ENCODE measurements around the gene IL1RAPL2.
"Not testable (repeated sequence)": the region's sequence is repeated elsewhere in the genome, so short reads cannot be mapped to it uniquely, and the experiment has no call there.

The IL1RAPL2 gene

DNA sequence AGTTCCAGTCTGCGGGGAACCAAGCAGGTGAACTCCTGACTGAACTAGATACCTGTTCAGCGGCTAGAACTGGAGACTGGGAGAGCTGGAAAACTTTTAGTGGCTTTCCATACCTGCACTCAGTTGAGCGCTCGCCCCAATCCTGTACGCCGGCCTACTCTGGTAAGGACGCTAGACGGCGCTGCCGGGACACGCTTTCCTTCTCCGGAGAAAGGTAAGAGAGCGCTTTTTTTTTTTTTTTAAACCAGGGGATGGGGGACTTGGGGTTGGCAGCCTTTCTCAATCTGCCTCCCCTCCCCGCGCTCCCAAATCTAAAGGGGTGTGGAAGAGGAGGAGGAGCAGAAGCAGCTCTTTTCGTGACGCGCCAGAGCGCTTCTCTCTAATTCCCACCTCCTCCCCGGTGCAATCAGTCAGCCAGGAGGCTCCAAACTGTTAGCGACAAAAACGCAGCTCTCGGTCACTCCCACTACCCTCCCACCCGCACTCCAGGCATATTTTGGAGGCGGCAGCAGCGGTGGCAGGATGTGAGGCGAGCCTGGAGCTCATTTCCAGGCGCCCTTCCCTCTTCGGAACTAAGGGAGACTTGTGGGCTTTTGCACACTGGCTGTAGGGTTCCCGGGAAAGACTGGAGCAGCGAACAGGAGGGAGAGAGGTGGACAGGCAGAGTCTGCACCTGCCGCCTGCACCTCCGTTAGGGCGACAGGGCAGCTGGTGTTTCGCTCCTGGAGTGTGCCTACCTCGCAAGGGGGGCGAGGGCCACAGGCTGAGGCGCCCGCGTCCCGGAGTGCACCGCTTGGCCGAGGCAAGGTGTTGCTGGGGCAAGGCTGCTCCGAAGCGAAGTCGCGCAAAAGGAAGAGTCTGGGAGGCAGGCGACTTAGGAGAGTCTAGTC lies at the start of gene IL1RAPL2:
IL1RAPL2 (plus strand) TSS at position 409 of the 890 bp plus-strand sequence.
- no peak for DNase-seq (ENCODE audit: low read depth)

DNA sequence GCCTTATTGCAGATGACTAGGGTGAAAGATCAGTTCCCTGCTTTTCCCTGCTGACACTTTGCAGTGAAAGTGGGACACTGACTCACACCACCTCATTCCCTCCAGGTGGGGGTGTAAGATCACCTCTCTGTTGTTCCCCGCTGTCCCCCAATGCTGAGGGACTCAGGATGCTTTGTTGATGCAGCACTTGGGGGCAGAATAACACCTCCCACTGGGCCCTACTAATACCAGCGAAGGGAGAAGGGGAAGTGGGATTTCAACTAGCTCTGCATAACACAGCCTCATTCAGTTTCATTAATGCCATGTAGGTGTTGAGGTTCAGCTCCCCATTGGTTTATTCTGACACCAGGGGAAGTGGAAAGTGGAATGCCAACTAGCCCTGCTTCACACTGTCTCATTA lies 43.6 kb upstream of the IL1RAPL2 start:
- DNase-seq (ENCODE audit: low read depth), result no peak

DNA sequence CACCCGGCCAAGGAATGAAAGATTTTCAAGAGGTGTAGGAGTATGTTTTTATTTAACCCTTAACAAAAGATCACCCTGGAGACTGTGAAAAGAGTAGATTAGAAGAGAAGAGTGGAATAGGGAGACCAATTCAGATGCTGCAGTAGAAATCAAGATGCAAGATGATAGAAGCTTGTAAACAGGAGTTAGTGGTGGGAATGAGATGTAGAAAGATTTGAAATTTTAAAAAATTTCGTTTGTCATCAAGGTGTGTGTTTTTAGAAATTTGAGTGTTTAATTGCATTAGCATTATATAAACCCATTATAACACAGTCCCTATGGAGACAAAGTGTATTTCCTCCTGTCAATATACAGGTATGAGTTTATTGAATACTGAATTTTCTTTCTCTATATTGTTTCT lies 42.1 kb upstream of the IL1RAPL2 start:
- DNase-seq (ENCODE audit: low read depth), result no peak

DNA sequence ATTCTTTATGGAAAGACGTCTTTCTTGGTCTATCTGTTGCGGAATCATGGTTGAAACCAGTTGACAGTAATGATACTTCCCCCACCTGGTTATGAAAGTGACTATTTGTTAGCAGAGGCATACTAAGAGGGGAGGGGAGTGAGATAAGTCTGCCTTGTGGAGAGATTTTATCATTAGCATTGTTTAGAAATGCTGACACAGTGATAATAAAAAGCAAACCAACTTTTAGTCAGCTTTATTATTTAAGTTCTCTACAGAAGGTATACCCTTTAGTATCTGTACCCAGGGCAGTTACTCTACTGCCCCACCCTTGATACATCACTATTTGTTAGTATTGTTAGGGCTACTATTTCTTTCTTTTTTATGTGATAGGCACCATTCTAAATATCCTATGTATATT lies 26.9 kb upstream of the IL1RAPL2 start:
- no peak for DNase-seq (ENCODE audit: low read depth)

DNA sequence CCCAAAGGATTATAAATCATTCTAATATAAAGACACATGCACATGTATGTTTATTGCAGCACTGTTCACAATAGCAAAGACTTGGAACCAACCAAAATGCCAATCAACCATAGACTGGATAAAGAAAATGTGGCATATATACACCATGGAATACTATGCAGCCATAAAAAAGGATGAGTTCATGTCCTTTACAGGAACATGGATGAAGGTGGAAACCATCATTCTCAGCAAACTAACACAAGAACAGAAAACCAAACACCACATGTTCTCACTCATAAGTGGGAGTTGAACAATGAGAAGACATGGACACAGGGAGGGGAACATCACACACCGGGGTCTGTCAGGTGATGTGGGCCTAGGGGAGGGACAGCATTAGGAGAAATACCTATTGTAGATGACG lies 23.6 kb upstream of the IL1RAPL2 start:
- DNase-seq (ENCODE audit: low read depth), result not testable (repeated sequence)

DNA sequence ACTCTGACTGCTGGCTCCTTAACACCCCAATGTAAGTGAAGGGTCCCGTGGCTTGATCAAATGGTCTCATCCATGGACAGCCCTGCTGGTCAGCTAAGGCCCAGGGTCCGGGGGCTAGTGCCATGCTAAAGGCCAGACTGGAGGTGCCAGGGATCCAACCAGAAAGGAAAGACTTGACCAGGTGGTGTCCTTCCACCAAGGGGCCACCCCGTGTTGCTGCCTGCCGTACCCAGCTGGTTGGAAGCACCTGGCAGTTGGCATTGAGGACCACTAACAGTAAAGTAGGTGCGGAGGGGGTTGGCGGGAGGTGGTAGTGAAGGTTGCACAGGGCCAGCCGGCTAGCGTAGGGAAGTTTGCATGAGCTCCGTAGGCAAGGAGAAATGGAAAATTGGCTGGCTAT lies 1.7 kb upstream of the IL1RAPL2 start:
- DNase-seq (ENCODE audit: low read depth), result no peak

DNA sequence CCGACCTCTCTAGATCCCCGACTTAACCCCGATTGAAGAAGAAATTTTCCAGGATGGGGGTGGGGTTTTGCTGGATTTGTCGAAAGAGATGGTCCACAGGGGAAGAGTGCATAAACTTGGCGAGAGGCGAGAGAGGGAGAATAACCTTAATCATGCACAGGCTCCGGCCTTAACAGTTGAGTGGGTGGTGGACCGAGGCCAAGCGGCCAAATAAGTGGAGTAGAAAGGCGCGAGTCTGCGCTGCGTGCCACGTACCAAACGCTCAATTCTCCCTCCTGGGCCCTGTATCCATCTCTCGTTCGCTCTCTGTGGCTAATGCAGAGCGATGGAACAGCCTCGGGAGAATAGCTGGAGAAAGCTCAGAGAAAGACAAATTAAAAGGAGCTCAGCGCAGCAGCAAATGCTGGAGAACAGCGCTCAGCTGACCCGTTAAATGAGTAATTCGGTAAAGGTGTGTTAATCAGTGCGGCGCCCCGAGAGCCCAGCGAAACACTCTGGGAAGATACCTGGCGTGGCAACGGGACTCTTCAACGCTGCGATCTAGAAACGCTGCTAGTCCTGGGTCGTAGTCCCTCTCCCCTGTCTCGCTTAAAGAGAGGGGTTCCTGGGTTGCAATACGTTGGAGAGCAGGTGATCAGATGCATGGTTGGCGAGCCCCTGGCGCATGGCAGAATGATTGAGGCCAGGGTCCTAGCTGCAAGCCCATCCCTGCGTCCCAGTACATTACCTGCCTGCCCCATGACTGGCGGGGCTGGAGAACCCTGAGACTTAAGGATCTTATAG lies 887 bp upstream of the IL1RAPL2 start:
- no peak for DNase-seq (ENCODE audit: low read depth)

DNA sequence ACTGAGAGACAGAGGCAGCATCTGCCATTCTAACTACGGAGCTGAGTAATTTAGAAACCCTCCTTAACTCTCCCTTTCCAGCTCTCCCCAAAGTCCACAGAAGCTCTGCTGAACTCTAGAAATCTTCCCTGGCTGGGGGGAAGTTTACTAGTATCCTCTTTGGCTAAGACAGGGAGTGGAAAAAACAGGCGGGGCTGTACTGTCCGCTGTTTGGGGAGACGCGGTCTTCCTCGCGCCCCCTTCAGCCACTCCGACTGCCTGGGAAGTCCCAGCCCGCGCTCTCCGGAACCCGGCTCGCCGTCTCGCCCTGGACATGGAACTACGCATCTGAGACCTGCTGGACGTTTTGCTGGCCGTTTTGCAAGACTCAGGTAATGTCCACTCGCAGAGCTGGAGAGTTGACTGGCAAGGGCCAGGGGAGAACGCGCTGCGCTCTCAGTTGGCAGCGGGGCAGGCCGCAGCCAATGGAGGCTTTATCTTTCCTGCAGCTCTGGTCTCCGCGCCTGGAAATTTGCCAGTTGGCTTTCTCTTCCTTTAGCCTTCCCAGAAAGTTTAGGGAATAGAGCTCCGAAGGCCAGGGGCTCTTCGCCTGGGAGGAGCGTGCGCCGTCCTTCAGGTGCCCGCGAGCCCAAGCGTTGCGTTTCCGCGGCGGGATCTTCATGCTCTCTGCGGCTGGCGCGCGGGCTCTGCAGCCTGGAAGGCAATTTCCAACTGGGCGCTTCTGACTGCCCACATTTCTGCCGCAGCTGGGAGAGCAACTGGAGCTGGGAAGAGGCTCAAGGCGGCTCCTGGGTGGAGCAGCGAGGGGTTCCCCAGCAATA lies 892 bp downstream of the IL1RAPL2 start:
- no peak for DNase-seq (ENCODE audit: low read depth)

DNA sequence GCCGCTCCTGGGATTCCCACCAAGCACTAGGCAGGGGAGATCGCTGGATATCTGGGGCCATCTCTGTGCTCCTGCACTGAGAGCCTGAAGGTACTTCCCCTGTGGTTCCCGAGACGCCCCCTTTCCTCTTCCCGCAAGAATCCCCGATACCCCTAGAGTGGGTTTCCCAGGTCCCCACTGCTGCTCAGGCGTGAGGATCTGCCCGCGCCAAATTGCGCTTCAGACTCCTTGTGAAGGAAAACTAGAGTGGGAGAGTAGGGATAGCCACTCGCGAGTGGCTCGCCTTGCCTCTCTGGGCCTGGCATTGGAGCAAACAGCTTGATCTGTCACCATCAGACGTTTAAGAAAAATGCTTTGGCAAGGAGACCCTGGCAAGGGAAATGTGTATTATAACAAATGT lies 1.5 kb downstream of the IL1RAPL2 start:
- DNase-seq (ENCODE audit: low read depth), result no peak

DNA sequence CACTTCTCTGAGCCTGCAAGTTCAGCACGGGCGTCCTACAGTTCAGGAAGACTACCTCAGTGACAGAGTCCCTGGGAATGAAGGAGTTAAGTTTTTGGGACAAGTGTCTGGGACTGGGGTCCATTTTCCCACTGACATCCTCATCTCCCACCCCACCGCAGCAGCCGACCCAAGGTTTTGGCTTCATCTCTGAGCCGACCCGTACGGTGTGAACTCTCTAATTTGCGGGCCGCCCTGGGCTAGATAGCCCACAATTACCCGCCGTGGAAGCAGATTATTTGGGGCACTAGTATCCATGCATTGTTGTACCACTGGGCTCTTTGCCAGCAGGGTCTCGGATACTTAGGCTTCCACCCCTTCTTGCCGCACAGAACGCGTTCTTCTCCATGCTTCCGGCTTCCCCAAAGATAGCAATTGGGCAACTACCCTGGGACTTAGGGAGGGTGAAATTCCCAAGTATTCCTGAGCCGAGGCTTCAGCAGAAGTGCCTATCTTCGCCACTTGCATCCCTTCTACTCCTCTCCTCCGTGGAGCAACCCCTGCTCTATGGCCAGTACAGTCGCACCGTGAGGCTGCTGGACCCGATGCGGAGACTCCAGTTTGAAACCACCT lies 2.4 kb downstream of the IL1RAPL2 start:
- DNase-seq (ENCODE audit: low read depth), result no peak

DNA sequence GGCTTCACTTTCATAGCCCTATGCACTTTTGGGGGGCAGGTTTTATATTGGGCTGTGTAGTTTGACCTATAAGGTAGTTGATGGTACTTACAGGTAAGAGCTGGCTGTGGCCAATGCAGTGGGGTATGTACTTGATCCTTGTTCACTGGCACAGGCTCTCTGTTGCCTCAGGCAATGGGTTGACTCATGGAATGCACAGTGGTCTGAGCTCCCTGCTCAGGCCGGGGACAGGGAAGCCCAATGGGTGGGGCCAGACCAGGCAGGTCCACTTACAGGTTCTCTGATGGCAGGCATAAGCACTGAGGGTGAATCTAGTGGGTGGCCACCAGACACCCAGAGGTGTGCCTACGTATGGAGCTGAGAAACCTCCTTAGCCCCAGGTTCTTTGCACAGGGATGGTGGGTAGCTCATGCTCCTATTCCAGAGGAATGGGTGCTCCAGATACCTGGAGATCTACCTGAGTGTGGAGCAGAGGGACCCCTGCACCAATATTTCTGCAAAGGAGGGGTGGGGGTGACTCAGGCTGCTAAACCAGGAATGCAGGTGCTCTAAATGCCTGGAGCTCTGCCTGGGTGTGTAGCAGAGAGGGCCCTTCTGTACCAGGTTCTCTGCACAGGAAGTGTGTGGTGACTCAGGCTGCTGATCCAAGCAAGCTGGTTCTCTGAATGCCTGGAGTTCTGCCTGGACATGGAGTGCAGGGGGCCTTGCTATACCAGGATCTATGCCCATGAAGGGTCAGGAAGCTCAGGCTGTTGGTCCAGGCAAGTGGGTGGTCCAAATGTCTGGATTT lies 52.3 kb downstream of the IL1RAPL2 start:
- DNase-seq (ENCODE audit: low read depth), result no peak

DNA sequence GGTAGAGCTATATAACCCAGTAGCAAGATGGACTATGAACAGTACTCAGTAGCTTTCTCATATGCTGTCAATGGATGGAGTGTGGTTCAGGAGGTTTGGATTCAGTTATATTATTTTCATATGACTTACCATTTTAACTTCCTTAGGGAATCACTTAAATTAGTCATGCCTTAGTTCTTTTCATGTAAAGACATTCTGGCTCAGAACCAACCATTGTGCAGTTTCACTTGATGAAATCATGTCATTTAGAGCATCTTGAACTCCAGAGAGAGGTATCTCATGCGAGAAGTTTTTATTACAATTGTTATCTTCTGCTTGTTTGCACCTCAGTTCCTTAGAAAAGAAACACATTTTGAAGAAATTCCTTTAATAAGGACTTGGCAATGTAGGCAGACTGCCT lies 55.8 kb downstream of the IL1RAPL2 start:
- DNase-seq (ENCODE audit: low read depth), result no peak

DNA sequence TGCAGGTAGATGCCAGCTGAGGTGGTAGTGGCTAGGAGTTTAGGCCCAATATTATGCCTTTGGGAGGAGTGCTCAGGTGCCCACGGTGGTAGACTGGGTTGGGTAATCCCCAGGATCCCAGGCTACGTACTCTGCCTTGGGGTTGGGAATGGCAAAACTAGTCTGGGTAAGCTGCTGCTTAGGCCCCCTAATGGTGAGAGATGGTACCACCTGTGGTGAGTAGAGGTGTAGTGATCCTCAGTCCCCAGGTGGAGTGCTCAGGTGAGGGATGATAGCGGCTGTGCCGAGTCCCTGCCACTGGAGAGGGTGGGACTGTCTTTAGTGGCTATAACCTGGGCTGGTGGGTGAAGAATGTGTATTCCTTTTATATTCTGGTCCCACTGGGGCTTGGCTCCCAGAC lies 75.2 kb downstream of the IL1RAPL2 start:
- no peak for DNase-seq (ENCODE audit: low read depth)

DNA sequence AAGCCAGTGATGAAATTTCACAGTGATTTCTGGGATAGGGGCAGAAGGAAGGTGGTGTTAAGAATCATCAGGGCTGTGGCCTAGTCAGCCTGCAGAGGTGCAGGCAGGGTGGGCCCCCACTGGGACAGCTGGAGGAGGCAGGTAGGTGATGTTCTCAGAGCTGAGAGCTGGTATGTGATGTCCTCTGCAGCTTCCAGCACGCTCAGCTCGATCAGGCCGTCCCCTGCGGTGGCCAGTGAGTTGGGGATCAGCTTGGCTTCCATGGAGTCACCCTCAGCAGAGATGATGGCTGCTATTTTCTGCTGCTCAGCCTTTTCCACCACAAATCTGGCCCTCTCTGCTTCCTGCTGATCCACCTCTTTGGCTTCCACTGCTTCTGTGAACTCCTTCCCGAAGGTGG lies 81.1 kb downstream of the IL1RAPL2 start:
- DNase-seq (ENCODE audit: low read depth), result no peak

DNA sequence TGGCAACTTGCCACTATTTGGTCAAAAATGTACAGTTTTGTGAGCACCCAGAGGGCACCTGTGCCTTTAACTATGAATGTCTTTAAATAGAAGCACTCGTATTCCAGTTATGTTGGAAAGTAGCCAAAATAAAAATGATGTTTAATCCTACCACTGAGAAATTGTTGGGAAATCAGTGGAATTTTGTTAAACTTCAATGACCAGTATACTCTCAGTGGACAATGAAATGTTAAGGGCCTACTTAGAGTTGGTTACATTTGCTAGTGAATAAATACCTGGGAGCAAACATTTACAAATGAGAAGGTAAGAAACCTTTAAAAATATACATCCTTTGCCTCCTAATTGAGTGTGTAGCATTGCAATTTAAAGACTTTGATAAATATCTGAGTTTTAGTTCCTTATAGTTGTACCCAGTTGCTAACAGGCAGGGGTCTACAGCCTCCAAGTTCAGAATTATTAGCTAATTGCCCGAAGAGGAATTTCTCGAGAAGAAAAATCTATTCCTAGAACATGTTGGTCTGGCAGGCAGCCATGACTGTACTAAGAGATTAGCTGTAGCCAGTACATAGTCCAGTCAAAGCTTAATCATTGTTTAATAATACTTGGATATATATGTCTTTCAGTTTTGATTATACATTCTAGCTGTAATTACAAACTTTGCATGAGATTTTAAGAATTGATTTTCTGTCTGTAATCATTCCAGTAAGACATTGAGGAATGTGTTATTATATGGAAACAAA lies 93.2 kb downstream of the IL1RAPL2 start:
- DNase-seq (ENCODE audit: low read depth), result no peak

DNA sequence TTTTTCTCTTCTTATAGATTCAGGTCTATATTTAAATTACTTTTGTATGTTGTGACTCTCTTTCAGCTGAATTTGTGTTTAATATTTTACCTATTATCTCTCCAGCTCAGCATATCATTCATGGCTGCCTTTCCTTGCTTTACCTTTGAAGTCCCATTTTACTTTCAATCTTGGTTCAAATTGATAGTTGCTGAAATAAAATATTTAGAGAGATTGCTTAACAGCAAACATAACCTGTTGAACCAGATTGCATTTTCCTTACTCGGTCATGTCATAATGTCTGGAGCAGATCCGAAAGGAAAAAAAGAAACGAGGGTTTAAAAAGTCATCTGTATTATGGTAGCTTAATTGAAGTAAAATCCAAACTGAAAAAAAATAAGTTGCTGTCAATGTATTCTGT lies 94.1 kb downstream of the IL1RAPL2 start:
- DNase-seq (ENCODE audit: low read depth), result no peak

DNA sequence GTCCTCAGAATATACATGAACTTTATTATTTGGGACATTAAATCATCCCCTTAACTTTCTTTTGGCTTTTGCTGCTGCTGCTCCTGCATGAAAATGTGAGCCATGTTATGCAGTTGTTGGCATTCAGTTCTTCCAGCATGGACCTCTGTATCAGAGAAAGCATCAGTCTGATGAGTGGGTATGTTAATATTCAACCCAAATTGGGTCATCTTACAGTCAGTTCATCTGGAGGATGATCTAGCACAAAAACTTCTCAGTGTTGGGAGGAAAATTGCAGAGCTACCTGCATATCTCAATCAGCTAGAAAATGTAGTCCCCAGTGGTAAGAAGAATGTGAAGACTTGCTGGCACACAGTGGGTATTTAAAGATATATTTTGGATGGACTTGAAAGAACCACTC lies 96.7 kb downstream of the IL1RAPL2 start:
- no peak for DNase-seq (ENCODE audit: low read depth)

DNA sequence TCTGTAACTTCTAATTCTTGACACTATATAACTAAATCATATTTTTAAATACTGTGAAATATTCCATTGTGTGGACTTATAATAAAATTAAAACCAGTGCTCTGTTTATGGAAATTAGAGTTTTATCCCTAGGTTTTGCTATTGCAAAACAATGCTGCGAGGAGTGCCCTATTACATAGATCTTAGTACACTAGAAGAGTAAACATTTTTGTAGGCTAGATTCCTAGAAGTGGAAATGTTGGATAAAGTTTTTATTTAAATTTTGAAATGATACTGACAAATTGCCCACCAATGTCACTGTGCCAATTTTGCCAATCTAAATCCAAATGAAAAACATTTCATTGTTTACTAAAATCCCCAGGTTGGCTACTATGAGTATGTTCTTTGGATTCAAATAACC lies 99.7 kb downstream of the IL1RAPL2 start:
- no peak for DNase-seq (ENCODE audit: low read depth)

DNA sequence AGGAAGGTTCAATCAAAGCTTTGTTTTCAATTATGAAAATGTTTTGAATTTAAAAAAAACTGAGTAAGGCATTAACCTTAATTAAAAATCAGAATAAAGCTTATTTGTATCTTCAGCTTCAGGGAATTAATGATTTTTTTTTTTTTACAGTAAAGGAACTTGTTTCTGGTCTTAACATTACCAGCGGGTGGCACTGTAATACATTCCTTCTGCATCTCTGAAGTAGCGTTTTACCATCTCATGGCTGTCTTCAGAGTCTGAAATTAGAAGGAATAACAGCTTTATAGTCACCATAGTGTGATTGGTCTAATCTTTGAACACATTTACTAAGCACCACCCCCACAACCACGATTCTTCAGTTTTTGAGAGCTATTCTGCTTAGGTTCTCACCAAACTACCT lies 102.6 kb downstream of the IL1RAPL2 start:
- DNase-seq (ENCODE audit: low read depth), result no peak

DNA sequence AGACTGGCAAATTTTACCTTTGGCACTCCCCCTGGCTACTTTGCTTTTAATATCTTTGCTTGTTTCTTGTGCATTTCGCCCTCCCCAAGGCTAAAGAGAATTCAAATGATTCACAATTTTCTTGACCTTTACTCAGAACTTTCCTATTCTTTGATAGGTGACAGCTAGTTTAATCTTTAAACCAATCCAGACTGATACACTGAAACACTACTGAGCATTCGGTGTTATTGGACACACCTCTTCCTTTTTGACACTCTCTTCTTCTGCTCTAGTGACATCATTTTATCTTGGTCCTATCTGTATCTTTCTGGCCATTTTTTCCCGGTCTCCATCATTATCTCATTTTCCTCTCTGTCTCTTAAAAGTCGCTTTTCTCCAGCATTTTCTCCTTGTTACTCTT lies 103.1 kb downstream of the IL1RAPL2 start:
- no peak for DNase-seq (ENCODE audit: low read depth)

DNA sequence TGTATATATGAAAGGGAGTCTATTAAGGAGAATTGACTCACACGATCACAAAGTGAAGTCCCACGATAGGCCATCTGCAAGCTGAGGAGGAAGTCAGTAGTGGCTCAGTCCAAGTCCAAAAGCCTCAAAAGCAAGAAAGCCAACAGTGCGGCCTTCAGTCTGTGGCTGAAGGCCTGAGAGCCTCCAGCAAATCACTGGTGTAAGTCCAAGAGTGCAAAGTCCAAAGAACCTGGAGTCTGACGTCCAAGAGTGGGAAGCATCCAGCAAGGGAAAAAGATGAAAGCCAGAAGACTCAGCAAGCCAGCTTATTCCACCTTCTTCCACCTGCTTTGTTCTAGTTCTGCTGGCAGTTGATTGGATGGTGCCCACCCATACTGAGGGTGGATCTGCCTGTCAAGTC lies 104.1 kb downstream of the IL1RAPL2 start:
- DNase-seq (ENCODE audit: low read depth), result no peak
